ENCODE results near the gene BMP7.

DNA sequence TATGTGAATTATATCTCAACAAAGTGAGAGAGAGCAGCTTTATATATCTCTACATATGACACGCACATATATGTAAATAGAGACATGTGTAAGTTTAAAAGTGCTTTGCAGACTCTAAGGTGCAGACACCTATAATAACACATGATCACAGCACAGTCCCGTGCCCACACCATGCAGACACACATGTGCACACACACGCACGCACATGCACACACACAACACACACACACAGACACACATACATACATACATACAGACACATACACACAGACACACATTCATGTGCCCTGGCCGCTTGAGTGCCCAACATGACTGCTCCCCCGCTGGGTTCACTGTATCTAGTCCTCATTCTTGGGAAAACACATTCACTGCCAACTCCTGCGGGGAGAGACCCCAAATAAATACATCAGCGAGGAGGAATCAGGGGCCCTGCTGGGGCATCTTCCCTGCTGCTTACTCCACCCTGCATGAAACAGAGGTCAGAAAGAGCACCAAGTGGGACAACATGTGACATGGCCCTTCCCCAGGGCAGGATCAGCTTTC lies 121.3 kb downstream of the BMP7 start:
- TF ChIP-seq SIRT6 (IDR thresholded peaks at IDR 0.05; ENCODE audit: low read depth, low read length) = no peak
- TF ChIP-seq YY1 (IDR thresholded peaks at IDR 0.05; ENCODE audit: borderline replicate concordance in 1 of 3, control insufficient read depth in 1 of 3, extremely low read depth in 1 of 3, insufficient read depth in 3 of 3, insufficient read length in 1 of 3, insufficient replicate concordance in 2 of 3, low read depth in 1 of 3, low read length in 2 of 3) = no peak
- no peak for TF ChIP-seq E2F8 (IDR thresholded peaks at IDR 0.05; ENCODE audit: low read depth, partially characterized antibody)
- TF ChIP-seq CTCF (IDR thresholded peaks at IDR 0.05 in 2 of 3, conservative IDR thresholded peaks at IDR 0.05 in 1 of 3; ENCODE audit: insufficient read depth in 2 of 3, low read depth in 1 of 3, low read length in 3 of 3) = no peak

All from K562 (cell line).